Panc1 (cell line): ENCODE results near the gene PLXNA2. TPM values are rescaled to one million over a fixed set of nuclear protein-coding genes. Genes with fewer than 3 reads are reported as not detected.

Experiments used
- ATAC-seq: fragments of 200-7000 bp; cut with Tn5 transposase; 2 replicates; pipeline ENCODE4 v1.9.1; 2020; ENCODE audit warnings: mild to moderate bottlenecking, moderate library complexity
- BruUV-seq: library from RNA; stranded (reverse); fragments of 400-500 nt; replicated peaks from 2 replicates; lab custom pipeline; 2021; lab: Mats Ljungman, UMichigan
- CTCF ChIA-PET: fragments of 300-600 bp; sonication (Branson Sonifier 250); formaldehyde crosslinking; loops from one replicate; lab custom pipeline; 2022; ENCODE audit warnings: antibody characterized with exemption; lab: Charles Lee
- POLR2A ChIA-PET: fragments of 300-600 bp; sonication (Branson Sonifier 250); formaldehyde crosslinking; loops from one replicate; lab custom pipeline; 2022; ENCODE audit warnings: antibody characterized with exemption; lab: Charles Lee
- DNase-seq: peaks from one replicate; pipeline ENCODE4 v3.0.0-alpha.2; 2010; ENCODE audit warnings: low read depth, low spot score
- H3K27ac ChIP-seq: 2 replicates; pipeline ENCODE4 v1.5.1; 2011; ENCODE audit warnings: mild to moderate bottlenecking, low read length, inconsistent platforms
- H3K27me3 ChIP-seq: fragments of 200-500 bp; sonication (Bioruptor generic); 2 replicates; pipeline ENCODE4 v1.6.0; 2014; ENCODE audit warnings: low read length, inconsistent platforms; ENCODE audit not compliant: control insufficient read depth, insufficient read depth
- H3K36me3 ChIP-seq: fragments of 200-500 bp; sonication (Bioruptor generic); 2 replicates; pipeline ENCODE4 v1.5.1; 2014; ENCODE audit warnings: inconsistent platforms, mild to moderate bottlenecking, low read length, moderate library complexity; ENCODE audit not compliant: control insufficient read depth, insufficient read depth
- H3K4me1 ChIP-seq: 2 replicates; pipeline ENCODE4 v1.5.1; 2011; ENCODE audit warnings: inconsistent platforms, mild to moderate bottlenecking, low read length, moderate library complexity; ENCODE audit not compliant: control insufficient read depth, insufficient read depth
- H3K4me3 ChIP-seq, 2 experiments: 2 replicates each; pipeline ENCODE4 v1.5.1; 2011 to 2012; ENCODE audit warnings: low read depth in 2 of 2, low read length in 2 of 2, mild to moderate bottlenecking in 2 of 2, inconsistent platforms in 1 of 2, moderate library complexity in 1 of 2
- H3K9me3 ChIP-seq: fragments of 200-500 bp; sonication (Bioruptor generic); 2 replicates; pipeline ENCODE4 v1.5.1; 2014; ENCODE audit warnings: low read depth, mild to moderate bottlenecking, inconsistent platforms, low read length, moderate library complexity; ENCODE audit not compliant: control insufficient read depth, insufficient read depth
- POLR2AphosphoS5 ChIP-seq: IDR thresholded peaks from 2 replicates; pipeline ENCODE4 v1.6.1; 2012; ENCODE audit warnings: mild to moderate bottlenecking, low read depth, low read length, moderate library complexity
- REST ChIP-seq, 2 experiments: IDR thresholded peaks; 2 replicates each; pipeline ENCODE4 v1.6.1; 2011 to 2012; ENCODE audit warnings: low read depth in 2 of 2, control low read depth in 1 of 2, low read length in 1 of 2, mild to moderate bottlenecking in 1 of 2, moderate library complexity in 1 of 2; ENCODE audit not compliant: insufficient read depth in 1 of 2
- SIN3A ChIP-seq: IDR thresholded peaks from 2 replicates; pipeline ENCODE4 v1.6.1; 2012; ENCODE audit warnings: low read depth, mild to moderate bottlenecking, low read length, moderate library complexity, borderline replicate concordance; ENCODE audit not compliant: insufficient read depth
- TCF7L2 ChIP-seq: IDR thresholded peaks from 2 replicates; pipeline ENCODE4 v1.6.1; 2011; ENCODE audit warnings: mild to moderate bottlenecking, low read depth, low read length, inconsistent platforms
- in situ Hi-C: cut with HindIII; loops from 2 replicates; pipeline ENCODE4 v1.10.0; 2016; ENCODE audit warnings: low sequenced_read_pairs, low pct_unique_long_range_greater_than_20kb
- intact Hi-C: fragments of 100-400 bp; cut with micrococcal nuclease; formaldehyde crosslinking; loops from one replicate; pipeline ENCODE4 v1.10.0; 2022; ENCODE audit not compliant: unreplicated experiment
- total RNA-seq: library from RNA; stranded (reverse); gene quantifications from one replicate; pipeline ENCODE4 v1.2.1, GENCODE V29; 2021; ENCODE audit not compliant: unreplicated experiment
- TF ChIP-seq, protein P1 (sequence below): fragments of 450-650 bp; IDR thresholded peaks from 2 replicates; pipeline ENCODE4 v1.5.1; 2017; ENCODE audit warnings: mild to moderate bottlenecking

PLXNA2 gene
- total RNA-seq, 1 experiment from 2014 or later, result 0.98 TPM

GRCh38 chr1:208179961-208180409, 64.2 kb downstream of the PLXNA2 start:
- no TSS peak for BruUV-seq
- in situ Hi-C loops (no loop called here), intact Hi-C loops (no loop called here)
- no peaks in the 10 kb centered on the region for H3K9me3 ChIP-seq
- ATAC-seq (no peak), DNase-seq (no peak)
- H3K4me3 ChIP-seq, result no peak overlapping the region
- ChIA-PET POLR2A (no interaction called here), CTCF (no interaction called here)
- no peaks in the 10 kb centered on the region for H3K27me3 ChIP-seq
- TF ChIP-seq REST (IDR thresholded peaks at IDR 0.05; ENCODE audit: insufficient read depth in 1 of 2, low read depth in 2 of 2, low read length in 1 of 2) (no peak), TCF7L2 (no peak), POLR2AphosphoS5 (no peak), SIN3A (no peak)
- TF ChIP-seq, protein P1, sequence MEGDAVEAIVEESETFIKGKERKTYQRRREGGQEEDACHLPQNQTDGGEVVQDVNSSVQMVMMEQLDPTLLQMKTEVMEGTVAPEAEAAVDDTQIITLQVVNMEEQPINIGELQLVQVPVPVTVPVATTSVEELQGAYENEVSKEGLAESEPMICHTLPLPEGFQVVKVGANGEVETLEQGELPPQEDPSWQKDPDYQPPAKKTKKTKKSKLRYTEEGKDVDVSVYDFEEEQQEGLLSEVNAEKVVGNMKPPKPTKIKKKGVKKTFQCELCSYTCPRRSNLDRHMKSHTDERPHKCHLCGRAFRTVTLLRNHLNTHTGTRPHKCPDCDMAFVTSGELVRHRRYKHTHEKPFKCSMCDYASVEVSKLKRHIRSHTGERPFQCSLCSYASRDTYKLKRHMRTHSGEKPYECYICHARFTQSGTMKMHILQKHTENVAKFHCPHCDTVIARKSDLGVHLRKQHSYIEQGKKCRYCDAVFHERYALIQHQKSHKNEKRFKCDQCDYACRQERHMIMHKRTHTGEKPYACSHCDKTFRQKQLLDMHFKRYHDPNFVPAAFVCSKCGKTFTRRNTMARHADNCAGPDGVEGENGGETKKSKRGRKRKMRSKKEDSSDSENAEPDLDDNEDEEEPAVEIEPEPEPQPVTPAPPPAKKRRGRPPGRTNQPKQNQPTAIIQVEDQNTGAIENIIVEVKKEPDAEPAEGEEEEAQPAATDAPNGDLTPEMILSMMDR, result no peak
- H3K36me3 ChIP-seq, result no peaks in the 10 kb centered on the region
- no peaks in the 10 kb centered on the region for H3K4me1 ChIP-seq
- no peak overlapping the region for H3K27ac ChIP-seq

- no peak overlapping the region for H3K27ac ChIP-seq
Observed at GRCh38 chr1:208179263-208179816, 64.8 kb downstream of the PLXNA2 start.

More at GRCh38 chr1:208179263-208179816, 64.8 kb downstream of the PLXNA2 start:
- Histone ChIP-seq H3K27me3 (no peaks in the 10 kb centered on the region), H3K36me3 (no peaks in the 10 kb centered on the region), H3K4me1 (no peaks in the 10 kb centered on the region), H3K9me3 (no peaks in the 10 kb centered on the region), H3K4me3 (no peak overlapping the region)
- no peak for ATAC-seq
- in situ Hi-C loops, result no loop called here
- no peak for DNase-seq
- CTCF ChIA-PET, result no interaction called here
- POLR2A ChIA-PET, result no interaction called here
- no TSS peak for BruUV-seq
- TF ChIP-seq, protein P1, result no peak
- TF ChIP-seq REST (IDR thresholded peaks at IDR 0.05; ENCODE audit: insufficient read depth in 1 of 2, low read depth in 2 of 2, low read length in 1 of 2) (no peak), POLR2AphosphoS5 (no peak), SIN3A (no peak), TCF7L2 (no peak)
- intact Hi-C loops, result no loop called here
